ENCODE measurements around the gene GANAB.

- TF ChIP-seq, protein P1, sequence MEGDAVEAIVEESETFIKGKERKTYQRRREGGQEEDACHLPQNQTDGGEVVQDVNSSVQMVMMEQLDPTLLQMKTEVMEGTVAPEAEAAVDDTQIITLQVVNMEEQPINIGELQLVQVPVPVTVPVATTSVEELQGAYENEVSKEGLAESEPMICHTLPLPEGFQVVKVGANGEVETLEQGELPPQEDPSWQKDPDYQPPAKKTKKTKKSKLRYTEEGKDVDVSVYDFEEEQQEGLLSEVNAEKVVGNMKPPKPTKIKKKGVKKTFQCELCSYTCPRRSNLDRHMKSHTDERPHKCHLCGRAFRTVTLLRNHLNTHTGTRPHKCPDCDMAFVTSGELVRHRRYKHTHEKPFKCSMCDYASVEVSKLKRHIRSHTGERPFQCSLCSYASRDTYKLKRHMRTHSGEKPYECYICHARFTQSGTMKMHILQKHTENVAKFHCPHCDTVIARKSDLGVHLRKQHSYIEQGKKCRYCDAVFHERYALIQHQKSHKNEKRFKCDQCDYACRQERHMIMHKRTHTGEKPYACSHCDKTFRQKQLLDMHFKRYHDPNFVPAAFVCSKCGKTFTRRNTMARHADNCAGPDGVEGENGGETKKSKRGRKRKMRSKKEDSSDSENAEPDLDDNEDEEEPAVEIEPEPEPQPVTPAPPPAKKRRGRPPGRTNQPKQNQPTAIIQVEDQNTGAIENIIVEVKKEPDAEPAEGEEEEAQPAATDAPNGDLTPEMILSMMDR (IDR thresholded peaks at IDR 0.05) = no peak
- TF ChIP-seq POLR2A (IDR thresholded peaks at IDR 0.05) = no peak
These were observed 30.9 kb downstream of the GANAB start for GRCh38 chr11:62615521-62615920.
